Prostate gland (tissue), 2 donors: ENCODE results near the gene CIB1.
A peak's percentile ranks its signal among the peaks of the same experiment; 100 is the strongest.

Experiments used
- POLR2A ChIP-seq: fragments of 450-650 bp; IDR thresholded peaks from one replicate; pipeline ENCODE4 v1.6.1; 2016; ENCODE audit warnings: antibody characterized with exemption, mild to moderate bottlenecking
- POLR2AphosphoS5 ChIP-seq: sonication (generic); formaldehyde crosslinking; IDR thresholded peaks from one replicate; pipeline ENCODE4 v1.6.1; 2017; ENCODE audit warnings: antibody characterized with exemption
- TF ChIP-seq, protein P1 (sequence below), 4 experiments: fragments of 200-600 bp in 2 of 4; fragments of 450-650 bp in 2 of 4; sonication (generic) in 2 of 4; IDR thresholded peaks; 1 replicate in 3 of 4; 2 replicates in 1 of 4; pipeline ENCODE4 v1.5.1; 2016 to 2019; ENCODE audit warnings: antibody characterized with exemption in 4 of 4, mild to moderate bottlenecking in 2 of 4, moderate library complexity in 2 of 4

DNA sequence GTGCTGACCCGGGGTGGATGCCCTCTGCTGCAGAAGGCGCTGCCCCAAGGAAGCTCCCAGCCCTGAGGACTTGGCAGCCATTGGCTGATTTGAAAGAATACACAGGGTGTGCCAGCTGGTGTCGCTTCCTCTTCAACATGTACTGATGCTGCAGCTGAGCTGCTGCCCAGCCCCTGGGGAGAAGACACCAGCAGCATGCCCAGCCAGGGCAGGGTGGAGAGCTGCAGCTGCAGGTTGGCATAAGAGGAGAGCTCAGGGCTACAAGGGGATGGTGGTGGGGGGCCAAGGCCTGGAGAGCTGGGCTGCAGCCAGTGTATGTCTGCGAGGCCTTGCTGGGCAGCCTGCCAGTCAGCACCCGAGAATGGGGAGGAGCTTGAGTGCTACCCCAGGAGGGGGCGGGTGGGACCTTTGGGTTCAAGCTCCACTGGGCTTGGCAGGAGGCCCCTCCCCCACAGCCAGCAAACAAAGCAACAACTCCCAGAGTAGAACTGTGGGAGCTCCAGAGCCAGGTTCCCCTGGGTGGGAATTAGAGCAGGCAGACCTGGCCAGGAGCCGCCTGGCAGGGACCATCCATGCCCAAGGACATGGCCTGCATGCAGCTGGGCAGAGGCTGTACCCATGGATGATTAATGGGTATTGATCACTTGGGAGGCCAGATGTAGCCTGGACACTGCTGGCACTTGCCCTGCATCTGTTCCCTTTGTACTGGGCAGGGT lies 41.8 kb downstream of the CIB1 start:
- TF ChIP-seq POLR2A: no peak
- TF ChIP-seq, protein P1, sequence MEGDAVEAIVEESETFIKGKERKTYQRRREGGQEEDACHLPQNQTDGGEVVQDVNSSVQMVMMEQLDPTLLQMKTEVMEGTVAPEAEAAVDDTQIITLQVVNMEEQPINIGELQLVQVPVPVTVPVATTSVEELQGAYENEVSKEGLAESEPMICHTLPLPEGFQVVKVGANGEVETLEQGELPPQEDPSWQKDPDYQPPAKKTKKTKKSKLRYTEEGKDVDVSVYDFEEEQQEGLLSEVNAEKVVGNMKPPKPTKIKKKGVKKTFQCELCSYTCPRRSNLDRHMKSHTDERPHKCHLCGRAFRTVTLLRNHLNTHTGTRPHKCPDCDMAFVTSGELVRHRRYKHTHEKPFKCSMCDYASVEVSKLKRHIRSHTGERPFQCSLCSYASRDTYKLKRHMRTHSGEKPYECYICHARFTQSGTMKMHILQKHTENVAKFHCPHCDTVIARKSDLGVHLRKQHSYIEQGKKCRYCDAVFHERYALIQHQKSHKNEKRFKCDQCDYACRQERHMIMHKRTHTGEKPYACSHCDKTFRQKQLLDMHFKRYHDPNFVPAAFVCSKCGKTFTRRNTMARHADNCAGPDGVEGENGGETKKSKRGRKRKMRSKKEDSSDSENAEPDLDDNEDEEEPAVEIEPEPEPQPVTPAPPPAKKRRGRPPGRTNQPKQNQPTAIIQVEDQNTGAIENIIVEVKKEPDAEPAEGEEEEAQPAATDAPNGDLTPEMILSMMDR (IDR thresholded peaks at IDR 0.05): no peak
- peak; percentile 71 for TF ChIP-seq POLR2AphosphoS5
